GM18861 (cell line): ENCODE data around the gene CCDC110.
A peak's percentile ranks its signal among the peaks of the same experiment; 100 is the strongest.

Experiments used
- ATAC-seq: cut with Tn5 transposase; IDR thresholded peaks from one replicate; pipeline ENCODE4 v1.9.1; 2021; ENCODE audit not compliant: unreplicated experiment

The CCDC110 gene

DNA sequence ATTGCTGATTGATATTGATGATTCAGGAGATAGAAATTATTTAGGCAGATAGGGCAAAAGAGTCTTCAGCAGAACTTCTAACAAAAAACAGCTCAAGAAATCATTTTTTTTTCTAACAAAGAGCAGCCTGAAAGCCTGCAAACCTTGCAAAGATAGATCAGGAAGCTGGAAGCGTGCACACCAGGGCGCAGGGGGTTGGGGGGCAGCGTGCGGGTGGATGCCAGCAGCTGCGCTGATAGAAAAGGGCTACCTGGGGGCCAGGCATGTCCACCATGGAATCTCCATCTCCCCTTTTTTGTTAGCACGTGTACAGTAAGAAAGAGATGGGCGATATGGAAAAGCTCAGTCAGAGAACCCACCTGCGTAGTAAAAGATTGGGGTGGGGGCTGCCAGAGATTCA lies 1.7 kb upstream of the CCDC110 start:
- ATAC-seq: no peak

GRCh38 chr4:185472103-185472542 lies 590 bp upstream of the CCDC110 start:
- ATAC-seq: no peak

- ATAC-seq: no peak
These were observed 885 bp downstream of the CCDC110 start for GRCh38 chr4:185470501-185471195.

GRCh38 chr4:185469580-185470154 lies 1.9 kb downstream of the CCDC110 start:
- ATAC-seq: no peak

DNA sequence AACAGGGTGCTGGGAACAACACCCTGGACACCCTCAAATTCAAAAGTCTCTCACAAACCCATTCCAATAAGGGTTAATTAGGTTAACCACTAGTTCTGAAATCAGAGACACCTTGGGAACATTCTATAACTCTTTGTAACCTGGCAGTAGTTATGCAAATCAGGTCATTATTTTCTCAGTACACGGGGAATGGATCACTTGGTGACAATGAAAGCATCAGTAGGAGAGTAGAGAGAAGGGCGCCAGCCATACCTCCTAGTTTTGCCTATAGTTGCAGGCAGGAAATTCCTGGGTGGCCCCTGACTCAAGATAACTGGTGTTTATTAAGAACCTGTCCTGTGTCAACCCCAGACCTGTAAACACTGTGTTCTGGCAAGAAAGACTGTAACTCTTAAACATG lies 2.5 kb downstream of the CCDC110 start:
- no peak for ATAC-seq

- no peak for ATAC-seq
These were observed 3.5 kb downstream of the CCDC110 start for GRCh38 chr4:185467991-185468390.

DNA sequence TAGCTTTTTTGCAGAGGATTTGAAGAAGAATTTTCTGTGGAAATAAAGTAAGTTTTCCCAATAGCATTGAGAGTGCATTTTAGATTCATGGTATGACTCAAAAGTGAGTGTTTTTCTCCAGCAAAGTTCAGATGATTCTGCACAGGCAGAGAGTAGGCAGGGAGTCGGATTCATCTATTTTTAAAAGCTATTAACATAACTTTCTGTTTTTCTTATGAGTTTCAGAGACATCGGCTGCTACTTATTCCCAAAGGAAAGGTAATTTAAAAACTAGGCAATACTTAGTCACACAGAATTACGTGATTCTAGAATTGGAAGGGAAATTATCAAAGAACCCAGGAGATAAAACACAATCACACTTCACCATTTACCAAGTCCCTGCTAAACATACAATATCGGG lies 4.4 kb downstream of the CCDC110 start:
- ATAC-seq: no peak

DNA sequence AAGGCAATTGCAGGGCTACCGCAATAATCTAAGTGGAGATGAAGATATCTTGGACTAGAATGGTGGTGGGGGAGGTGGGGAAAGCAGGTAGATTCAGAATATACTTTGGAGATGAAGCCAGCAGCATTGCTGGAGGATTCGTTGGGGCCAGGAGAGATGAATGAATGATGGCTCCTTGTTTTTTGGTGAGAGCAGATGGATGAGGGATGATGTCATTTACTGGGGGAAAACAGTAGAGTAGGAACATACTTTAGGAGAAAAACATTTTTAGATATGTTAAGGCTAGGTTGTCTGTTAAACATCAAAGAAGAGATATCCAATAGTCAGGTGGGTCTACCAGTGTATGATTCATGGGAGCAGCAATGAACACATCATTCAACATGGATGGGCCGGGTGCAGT lies 5.8 kb downstream of the CCDC110 start:
- no peak for ATAC-seq

GRCh38 chr4:185464887-185465286 lies 6.6 kb downstream of the CCDC110 start:
- no peak for ATAC-seq

GRCh38 chr4:185464183-185464582 lies 7.3 kb downstream of the CCDC110 start:
- ATAC-seq: no peak

- no peak for ATAC-seq
These were observed 8.0 kb downstream of the CCDC110 start for GRCh38 chr4:185463541-185463940.

- no peak for ATAC-seq
These were observed 10.0 kb downstream of the CCDC110 start for GRCh38 chr4:185461565-185461964.

DNA sequence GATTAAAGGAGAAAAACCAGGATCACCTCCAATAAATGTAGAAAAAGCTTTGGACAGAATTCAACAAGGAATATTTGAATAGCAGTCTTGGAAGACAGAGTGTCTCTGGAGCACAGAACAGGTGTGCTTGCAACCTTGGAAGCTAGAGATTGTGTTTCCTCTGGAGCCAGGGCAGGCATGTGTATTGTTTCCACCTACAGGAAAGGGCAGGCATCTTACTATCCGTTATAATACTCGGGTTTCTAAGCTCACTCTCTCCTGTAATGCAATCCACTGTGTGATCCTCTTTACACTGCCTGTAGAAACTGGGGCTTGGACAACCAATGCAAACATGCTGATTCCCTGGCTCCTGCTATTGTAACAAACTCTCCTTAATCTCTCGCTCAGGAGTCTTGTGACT lies 14.4 kb downstream of the CCDC110 start:
- ATAC-seq: no peak

DNA sequence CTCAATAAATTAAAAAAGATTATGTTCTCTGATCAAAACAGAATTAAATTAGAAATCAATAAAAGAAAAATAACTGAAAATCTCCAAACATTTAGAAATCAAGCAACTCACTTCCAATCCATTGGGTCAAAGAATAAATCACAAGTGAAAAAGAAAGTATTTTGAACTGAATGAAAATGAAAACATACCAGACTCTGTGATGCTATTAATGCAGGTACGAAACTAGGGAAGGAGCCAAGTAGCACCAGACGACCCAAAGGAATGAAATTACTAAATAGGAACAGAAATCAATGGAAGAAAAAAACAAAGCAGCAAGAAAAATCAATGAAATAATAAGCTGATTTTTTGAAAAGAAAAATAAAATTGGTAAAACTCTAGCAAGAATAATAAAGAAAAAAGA lies 15.4 kb downstream of the CCDC110 start:
- ATAC-seq: no peak

GRCh38 chr4:185445209-185445608 lies 26.3 kb downstream of the CCDC110 start:
- ATAC-seq: no peak

DNA sequence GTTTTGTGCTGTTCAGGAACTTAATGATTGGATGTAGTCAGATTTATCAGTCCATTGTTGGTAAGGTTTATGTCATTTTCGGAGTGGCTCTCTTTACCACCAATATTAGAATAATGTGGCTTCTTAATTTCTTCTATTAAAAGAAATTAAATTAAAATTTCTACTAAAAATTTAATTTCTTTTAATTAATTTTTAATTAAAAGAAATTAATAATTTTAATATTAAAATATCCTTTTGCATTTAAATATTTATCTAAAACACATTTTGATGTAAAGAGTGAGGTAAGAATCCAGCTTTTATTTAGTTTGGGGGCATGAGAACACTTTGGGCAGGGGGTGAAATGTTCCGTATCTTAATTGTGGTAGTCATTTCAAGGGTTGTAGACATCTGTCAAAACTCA lies 30.1 kb downstream of the CCDC110 start:
- no peak for ATAC-seq

DNA sequence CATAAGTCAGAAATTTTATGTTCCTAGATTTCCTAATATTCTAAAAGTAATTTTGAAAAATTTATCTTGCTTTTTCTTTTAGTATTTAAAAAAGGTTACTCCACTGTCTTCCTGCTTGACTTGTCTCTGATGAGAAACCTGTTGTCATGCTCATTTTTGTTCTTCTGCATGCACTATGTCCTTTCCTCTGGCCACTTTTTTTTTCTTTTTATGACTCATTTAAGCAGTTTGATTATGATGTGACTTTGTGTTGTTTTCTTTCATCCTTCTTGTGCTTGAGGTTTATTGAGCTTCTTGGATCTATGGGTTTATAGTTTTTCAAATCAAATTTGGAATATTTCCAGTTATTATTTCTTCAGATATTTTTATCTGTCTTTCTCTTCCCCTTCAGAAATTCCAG lies 33.7 kb downstream of the CCDC110 start:
- no peak for ATAC-seq

- ATAC-seq: no peak
These were observed 36.1 kb downstream of the CCDC110 start for GRCh38 chr4:185435466-185435865.

DNA sequence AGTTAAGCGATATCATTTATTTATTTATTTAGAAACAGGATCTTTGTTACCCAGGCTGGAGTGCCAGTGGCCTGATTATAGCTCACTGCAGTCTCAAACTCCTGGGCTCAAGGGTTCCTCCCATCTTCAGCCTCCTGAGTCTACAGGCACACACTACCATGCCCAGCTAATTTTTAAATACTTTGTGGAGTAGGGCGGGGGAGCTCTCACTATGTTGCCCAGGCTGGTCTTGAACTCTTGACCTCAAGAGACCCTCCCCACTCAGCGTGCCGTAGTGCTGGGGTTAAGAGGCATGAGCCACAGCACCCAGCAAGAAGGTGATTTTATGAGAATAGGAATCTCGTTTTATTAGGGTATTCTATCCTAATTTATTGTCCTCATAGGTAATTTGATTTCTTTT lies 41.9 kb downstream of the CCDC110 start:
- ATAC-seq: no peak

GRCh38 chr4:185426960-185427688 lies 44.4 kb downstream of the CCDC110 start:
- ATAC-seq: no peak

DNA sequence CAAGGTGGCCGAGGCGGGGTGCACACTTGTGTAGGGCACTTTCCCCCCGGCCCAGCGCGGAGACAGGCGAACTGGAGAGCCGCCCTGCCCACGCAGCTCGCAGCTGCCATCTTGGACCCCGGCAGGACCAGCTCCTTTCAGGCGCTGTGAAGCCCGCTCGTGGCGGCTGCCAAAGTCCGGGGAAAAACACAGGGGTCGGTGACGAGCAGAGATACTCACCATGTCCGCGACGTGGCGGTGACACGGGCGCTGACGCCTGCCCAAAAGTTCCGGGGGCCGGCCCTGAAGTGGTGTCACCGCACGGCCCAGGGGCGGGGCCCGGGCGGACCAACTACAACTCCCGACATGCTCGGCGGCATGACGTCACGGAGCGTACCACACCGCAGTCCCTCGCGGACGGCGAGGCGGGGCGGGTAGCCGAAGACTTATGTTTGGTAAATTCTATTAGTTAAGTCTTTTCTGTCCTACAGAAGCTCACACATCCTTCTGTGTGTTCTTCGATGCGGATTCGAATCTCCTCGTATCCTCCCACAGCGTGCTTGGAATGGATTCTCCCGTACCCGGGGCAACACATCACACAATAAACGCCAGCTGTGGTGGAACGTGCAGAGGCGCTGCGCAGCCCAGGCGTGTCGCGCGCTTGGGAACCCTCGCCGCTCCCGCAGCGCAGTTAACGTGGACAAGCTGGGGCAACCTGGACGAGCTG lies 45.7 kb downstream of the CCDC110 start, which contains the start of gene UFSP2:
TSS of gene UFSP2 (minus strand) at position 318 of the 706 bp plus-strand sequence. CDS start at position 222, 96 bp downstream.
- ATAC-seq: peak; percentile 90
